HG03280 (cell line): ENCODE measurements around the gene POU4F2.
"Not testable (repeated sequence)": the region's sequence is repeated elsewhere in the genome, so short reads cannot be mapped to it uniquely, and the experiment has no call there.

Experiments
- ATAC-seq: cut with Tn5 transposase; IDR thresholded peaks from one replicate; pipeline ENCODE4 v1.9.1; 2021; ENCODE audit warnings: mild to moderate bottlenecking, moderate library complexity; ENCODE audit not compliant: unreplicated experiment

POU4F2 gene

GRCh38 chr4:146654687-146655520 is 16.2 kb downstream of the POU4F2 start:
- no peak for ATAC-seq

GRCh38 chr4:146655521-146655856 is 16.8 kb downstream of the POU4F2 start:
- ATAC-seq = no peak

- no peak for ATAC-seq
Observed at GRCh38 chr4:146661367-146661766, 22.7 kb downstream of the POU4F2 start.

- ATAC-seq = not testable (repeated sequence)
Observed at GRCh38 chr4:146663968-146664311, 25.2 kb downstream of the POU4F2 start.

GRCh38 chr4:146674829-146675570 is 36.3 kb downstream of the POU4F2 start:
- ATAC-seq = no peak
